ENCODE data around the gene WFDC13.
"Not testable (repeated sequence)": the region's sequence is repeated elsewhere in the genome, so short reads cannot be mapped to it uniquely, and the experiment has no call there.

The WFDC13 gene, protein sequence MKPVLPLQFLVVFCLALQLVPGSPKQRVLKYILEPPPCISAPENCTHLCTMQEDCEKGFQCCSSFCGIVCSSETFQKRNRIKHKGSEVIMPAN

GRCh38 chr20:45701873-45702272, at the start of gene WFDC13:
Gene WFDC13, plus strand, starts transcription at chr20:45702038. Its CDS starts 86 bp downstream, at chr20:45702124.
- Histone ChIP-seq H3K9ac (ENCODE audit: low read length) (no peak within 1 kb of the TSS), H3K27me3 (ENCODE audit: control insufficient read depth in 1 of 2, insufficient read depth in 2 of 2, low read length in 2 of 2) (no peaks in the 10 kb centered on the region), H3K27ac (ENCODE audit: low read depth, low read length) (no peak within 1 kb of the TSS), H3K36me3 (ENCODE audit: insufficient read depth, low read length) (no peaks in the 10 kb centered on the region), H3K4me3 (ENCODE audit: low read depth in 1 of 2, low read length in 2 of 2) (no peak within 1 kb of the TSS), H3K4me1 (ENCODE audit: insufficient read depth, low read length) (no peaks in the 10 kb centered on the region), H3K9me3 (ENCODE audit: low read length) (no peaks in the 10 kb centered on the region)

DNA sequence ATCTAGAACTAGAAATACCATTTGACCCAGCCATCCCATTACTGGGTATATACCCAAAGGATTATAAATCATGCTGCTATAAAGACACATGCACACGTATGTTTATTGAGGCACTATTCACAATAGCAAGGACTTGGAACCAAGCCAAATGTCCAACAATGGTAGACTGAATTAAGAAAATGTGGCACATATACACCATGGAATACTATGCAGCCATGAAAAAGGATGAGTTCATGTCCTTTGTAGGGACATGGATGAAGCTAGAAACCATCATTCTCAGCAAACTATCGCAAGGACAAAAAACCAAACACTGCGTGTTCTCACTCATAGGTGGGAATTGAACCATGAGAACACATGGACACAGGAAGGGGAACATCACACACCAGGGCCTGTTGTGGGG, 44.8 kb upstream of the WFDC13 start:
- not testable (repeated sequence) for H3K4me1 ChIP-seq (ENCODE audit: insufficient read depth, low read length); H3K27me3 ChIP-seq (ENCODE audit: control insufficient read depth in 1 of 2, insufficient read depth in 2 of 2, low read length in 2 of 2); H3K27ac ChIP-seq (ENCODE audit: low read depth, low read length); H3K9me3 ChIP-seq (ENCODE audit: low read length); H3K9ac ChIP-seq (ENCODE audit: low read length); H3K36me3 ChIP-seq (ENCODE audit: insufficient read depth, low read length); H3K4me3 ChIP-seq (ENCODE audit: low read depth in 1 of 2, low read length in 2 of 2)

DNA sequence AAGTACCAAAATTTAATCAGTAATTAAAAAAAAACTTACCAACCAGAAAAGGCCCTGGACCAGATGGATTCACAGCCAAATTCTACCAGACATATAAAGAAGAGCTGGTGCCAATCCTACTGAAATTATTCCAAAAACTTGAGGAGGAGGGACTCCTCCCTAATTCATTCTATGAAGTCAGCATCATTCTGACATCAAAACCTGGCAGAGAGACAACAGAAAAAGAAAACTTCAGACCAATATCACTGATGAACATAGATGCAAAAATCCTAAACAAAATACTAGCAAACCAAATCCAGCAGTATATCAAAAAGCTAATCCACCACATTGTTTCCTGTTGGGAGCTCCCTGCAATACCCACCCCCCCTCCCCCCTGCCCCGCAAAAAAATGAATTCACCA, 31.7 kb upstream of the WFDC13 start, which contains the start of gene WFDC11:
Gene WFDC11 (minus strand): TSS at position 101 of the 400 bp plus-strand sequence. CDS start 19,639 bp downstream, outside the sequence.
- Histone ChIP-seq H3K4me3 (ENCODE audit: low read depth in 1 of 2, low read length in 2 of 2) (no peak within 1 kb of the TSS), H3K9ac (ENCODE audit: low read length) (no peak within 1 kb of the TSS), H3K4me1 (ENCODE audit: insufficient read depth, low read length) (no peaks in the 10 kb centered on the region), H3K9me3 (ENCODE audit: low read length) (no peaks in the 10 kb centered on the region), H3K27ac (ENCODE audit: low read depth, low read length) (no peak within 1 kb of the TSS), H3K27me3 (ENCODE audit: control insufficient read depth in 1 of 2, insufficient read depth in 2 of 2, low read length in 2 of 2) (no peaks in the 10 kb centered on the region), H3K36me3 (ENCODE audit: insufficient read depth, low read length) (no peaks in the 10 kb centered on the region)

- H3K36me3 ChIP-seq (ENCODE audit: insufficient read depth, low read length) = no peaks in the 10 kb centered on the region
- H3K27ac ChIP-seq (ENCODE audit: low read depth, low read length) = no peak overlapping the region
- no peaks in the 10 kb centered on the region for H3K27me3 ChIP-seq (ENCODE audit: control insufficient read depth in 1 of 2, insufficient read depth in 2 of 2, low read length in 2 of 2)
Observed at GRCh38 chr20:45672765-45673164, 29.1 kb upstream of the WFDC13 start.

GRCh38 chr20:45679650-45680049, 22.2 kb upstream of the WFDC13 start:
- H3K9me3 ChIP-seq (ENCODE audit: low read length) = peaks cover 12% of the 10 kb centered on the region
- H3K4me3 ChIP-seq (ENCODE audit: low read depth in 1 of 2, low read length in 2 of 2) = no peak overlapping the region
- no peaks in the 10 kb centered on the region for H3K36me3 ChIP-seq (ENCODE audit: insufficient read depth, low read length)
- H3K4me1 ChIP-seq (ENCODE audit: insufficient read depth, low read length) = no peaks in the 10 kb centered on the region
- H3K27ac ChIP-seq (ENCODE audit: low read depth, low read length) = no peak overlapping the region
- no peaks in the 10 kb centered on the region for H3K27me3 ChIP-seq (ENCODE audit: control insufficient read depth in 1 of 2, insufficient read depth in 2 of 2, low read length in 2 of 2)
- no peak overlapping the region for H3K9ac ChIP-seq (ENCODE audit: low read length)

More at GRCh38 chr20:45672765-45673164, 29.1 kb upstream of the WFDC13 start:
- no peaks in the 10 kb centered on the region for H3K4me1 ChIP-seq (ENCODE audit: insufficient read depth, low read length)
- H3K9ac ChIP-seq (ENCODE audit: low read length) = no peak overlapping the region
- no peak overlapping the region for H3K4me3 ChIP-seq (ENCODE audit: low read depth in 1 of 2, low read length in 2 of 2)
- no peaks in the 10 kb centered on the region for H3K9me3 ChIP-seq (ENCODE audit: low read length)

GRCh38 chr20:45685896-45686295, 15.9 kb upstream of the WFDC13 start:
- Histone ChIP-seq H3K9ac (ENCODE audit: low read length) (no peak overlapping the region), H3K27ac (ENCODE audit: low read depth, low read length) (no peak overlapping the region), H3K27me3 (ENCODE audit: control insufficient read depth in 1 of 2, insufficient read depth in 2 of 2, low read length in 2 of 2) (no peaks in the 10 kb centered on the region), H3K9me3 (ENCODE audit: low read length) (peaks cover 5% of the 10 kb centered on the region), H3K36me3 (ENCODE audit: insufficient read depth, low read length) (no peaks in the 10 kb centered on the region), H3K4me1 (ENCODE audit: insufficient read depth, low read length) (no peaks in the 10 kb centered on the region), H3K4me3 (ENCODE audit: low read depth in 1 of 2, low read length in 2 of 2) (no peak overlapping the region)

- not testable (repeated sequence) for H3K9ac ChIP-seq (ENCODE audit: low read length); H3K4me1 ChIP-seq (ENCODE audit: insufficient read depth, low read length); H3K27ac ChIP-seq (ENCODE audit: low read depth, low read length); H3K4me3 ChIP-seq (ENCODE audit: low read depth in 1 of 2, low read length in 2 of 2); H3K36me3 ChIP-seq (ENCODE audit: insufficient read depth, low read length); H3K9me3 ChIP-seq (ENCODE audit: low read length); H3K27me3 ChIP-seq (ENCODE audit: control insufficient read depth in 1 of 2, insufficient read depth in 2 of 2, low read length in 2 of 2)
Observed at GRCh38 chr20:45693346-45693745, 8.5 kb upstream of the WFDC13 start.

GRCh38 chr20:45695496-45695895, 6.3 kb upstream of the WFDC13 start:
- H3K36me3 ChIP-seq (ENCODE audit: insufficient read depth, low read length) = no peaks in the 10 kb centered on the region
- H3K4me3 ChIP-seq (ENCODE audit: low read depth in 1 of 2, low read length in 2 of 2) = no peak overlapping the region
- no peaks in the 10 kb centered on the region for H3K4me1 ChIP-seq (ENCODE audit: insufficient read depth, low read length)
- no peaks in the 10 kb centered on the region for H3K27me3 ChIP-seq (ENCODE audit: control insufficient read depth in 1 of 2, insufficient read depth in 2 of 2, low read length in 2 of 2)
- H3K27ac ChIP-seq (ENCODE audit: low read depth, low read length) = no peak overlapping the region
- H3K9ac ChIP-seq (ENCODE audit: low read length) = no peak overlapping the region
- no peaks in the 10 kb centered on the region for H3K9me3 ChIP-seq (ENCODE audit: low read length)

DNA sequence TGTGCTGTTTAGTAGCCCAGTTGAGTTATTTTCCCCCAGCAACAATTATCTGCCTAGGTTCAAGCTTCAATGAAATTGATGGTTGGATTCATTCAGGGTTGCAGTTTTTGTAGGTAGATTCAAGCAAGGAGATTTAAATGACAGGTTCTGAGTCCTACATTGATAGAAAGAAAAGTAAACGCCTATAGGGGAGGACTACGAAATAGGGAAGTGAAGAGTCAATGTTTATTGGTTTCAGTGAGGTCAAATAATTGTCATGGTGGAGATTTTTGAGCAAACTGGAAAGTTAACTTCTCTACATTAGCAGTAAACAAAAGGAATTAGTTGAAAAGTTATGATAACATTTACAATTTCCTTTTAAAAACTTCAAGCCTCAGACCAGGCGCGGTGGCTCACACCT, 734 bp upstream of the WFDC13 start:
- H3K4me3 ChIP-seq (ENCODE audit: low read depth in 1 of 2, low read length in 2 of 2) = no peak overlapping the region
- no peaks in the 10 kb centered on the region for H3K27me3 ChIP-seq (ENCODE audit: control insufficient read depth in 1 of 2, insufficient read depth in 2 of 2, low read length in 2 of 2)
- no peak overlapping the region for H3K9ac ChIP-seq (ENCODE audit: low read length)
- no peaks in the 10 kb centered on the region for H3K36me3 ChIP-seq (ENCODE audit: insufficient read depth, low read length)
- H3K27ac ChIP-seq (ENCODE audit: low read depth, low read length) = no peak overlapping the region
- no peaks in the 10 kb centered on the region for H3K4me1 ChIP-seq (ENCODE audit: insufficient read depth, low read length)
- H3K9me3 ChIP-seq (ENCODE audit: low read length) = no peaks in the 10 kb centered on the region

DNA sequence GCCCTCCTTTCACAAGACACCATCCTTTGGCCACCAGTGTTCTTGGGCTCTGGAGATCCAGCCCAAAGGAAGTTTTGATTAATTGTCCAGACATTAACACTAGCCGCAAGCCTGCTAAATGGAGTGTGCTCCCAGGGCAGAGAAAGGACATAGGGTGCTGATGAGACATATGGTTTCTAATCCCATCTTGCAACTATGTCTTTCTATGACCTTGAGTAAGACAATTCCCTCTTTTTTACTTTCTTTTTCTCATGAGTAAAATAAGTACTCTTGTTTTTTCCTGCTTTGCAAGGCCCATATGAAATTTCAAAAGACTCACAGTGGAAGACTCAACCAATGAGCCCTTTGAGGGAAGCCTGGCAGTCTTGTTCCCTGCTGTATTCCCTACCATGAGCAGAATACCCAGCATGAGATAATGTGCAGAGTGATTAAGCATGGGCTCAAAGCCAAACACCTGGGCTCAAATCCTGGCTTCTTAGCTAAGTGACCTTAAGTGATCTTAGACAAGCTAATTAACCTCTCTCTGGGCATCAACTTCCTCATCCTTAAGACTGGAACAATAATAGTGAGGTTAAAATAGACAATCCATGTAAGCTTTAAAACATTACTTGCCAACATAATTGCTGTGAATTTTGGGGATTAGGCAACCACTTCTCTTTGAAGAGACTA, 3.3 kb downstream of the WFDC13 start, which contains the start of gene WFDC10B:
Gene WFDC10B (minus strand): TSS at position 51 of the 669 bp plus-strand sequence. CDS start 19,027 bp downstream, outside the sequence.
- Histone ChIP-seq H3K27me3 (ENCODE audit: control insufficient read depth in 1 of 2, insufficient read depth in 2 of 2, low read length in 2 of 2) (no peaks in the 10 kb centered on the region), H3K4me1 (ENCODE audit: insufficient read depth, low read length) (no peaks in the 10 kb centered on the region), H3K36me3 (ENCODE audit: insufficient read depth, low read length) (no peaks in the 10 kb centered on the region), H3K9me3 (ENCODE audit: low read length) (no peaks in the 10 kb centered on the region), H3K4me3 (ENCODE audit: low read depth in 1 of 2, low read length in 2 of 2) (no peak within 1 kb of the TSS), H3K9ac (ENCODE audit: low read length) (no peak within 1 kb of the TSS), H3K27ac (ENCODE audit: low read depth, low read length) (no peak within 1 kb of the TSS)

- H3K36me3 ChIP-seq (ENCODE audit: insufficient read depth, low read length) = not testable (repeated sequence)
Observed at GRCh38 chr20:45716141-45716688, 14.4 kb downstream of the WFDC13 start.

GRCh38 chr20:45722047-45722446, 20.2 kb downstream of the WFDC13 start, which contains the start of gene SPINT4:
Gene SPINT4, plus strand, starts transcription at chr20:45722347. Its CDS starts 21 bp downstream, at chr20:45722368.
- H3K4me1 ChIP-seq (ENCODE audit: insufficient read depth, low read length) = no peaks in the 10 kb centered on the region
- no peak within 1 kb of the TSS for H3K4me3 ChIP-seq (ENCODE audit: low read depth in 1 of 2, low read length in 2 of 2)
- H3K9me3 ChIP-seq (ENCODE audit: low read length) = no peaks in the 10 kb centered on the region
- no peaks in the 10 kb centered on the region for H3K27me3 ChIP-seq (ENCODE audit: control insufficient read depth in 1 of 2, insufficient read depth in 2 of 2, low read length in 2 of 2)
- no peak within 1 kb of the TSS for H3K27ac ChIP-seq (ENCODE audit: low read depth, low read length)
- H3K9ac ChIP-seq (ENCODE audit: low read length) = no peak within 1 kb of the TSS
- no peaks in the 10 kb centered on the region for H3K36me3 ChIP-seq (ENCODE audit: insufficient read depth, low read length)

More at GRCh38 chr20:45716141-45716688, 14.4 kb downstream of the WFDC13 start:
- H3K27me3 ChIP-seq (ENCODE audit: control insufficient read depth in 1 of 2, insufficient read depth in 2 of 2, low read length in 2 of 2); H3K4me1 ChIP-seq (ENCODE audit: insufficient read depth, low read length); H3K4me3 ChIP-seq (ENCODE audit: low read depth in 1 of 2, low read length in 2 of 2); H3K9me3 ChIP-seq (ENCODE audit: low read length); H3K27ac ChIP-seq (ENCODE audit: low read depth, low read length); H3K9ac ChIP-seq (ENCODE audit: low read length): not testable (repeated sequence)
